Subcutaneous abdominal adipose tissue (tissue), 5 donors: Measurements from ENCODE around the gene NIPSNAP2.

ENCODE experiments used
- H3K27ac ChIP-seq: one replicate; pipeline ENCODE4 v1.7.0; 2013; ENCODE audit warnings: low read depth, mild to moderate bottlenecking, inconsistent platforms, low read length, moderate library complexity
- H3K27me3 ChIP-seq, 5 donors: one replicate each; pipeline ENCODE4 v1.7.0; 2013; ENCODE audit warnings: low read length in 5 of 5, inconsistent platforms in 1 of 5; ENCODE audit not compliant: control insufficient read depth in 5 of 5, insufficient read depth in 4 of 5
- H3K36me3 ChIP-seq, 5 donors: one replicate each; pipeline ENCODE4 v1.7.0; 2013; ENCODE audit warnings: low read length in 5 of 5; ENCODE audit not compliant: control insufficient read depth in 5 of 5, insufficient read depth in 5 of 5
- H3K4me1 ChIP-seq, 5 donors: one replicate each; pipeline ENCODE4 v1.7.0; 2013; ENCODE audit warnings: low read length in 5 of 5, mild to moderate bottlenecking in 3 of 5, moderate library complexity in 1 of 5; ENCODE audit not compliant: control insufficient read depth in 5 of 5, insufficient read depth in 5 of 5
- H3K4me3 ChIP-seq, 5 donors: one replicate each; pipeline ENCODE4 v1.7.0; 2013; ENCODE audit warnings: low read length in 5 of 5, low read depth in 1 of 5
- H3K9ac ChIP-seq, 5 donors: one replicate each; pipeline ENCODE4 v1.7.0; 2013; ENCODE audit warnings: low read length in 5 of 5, mild to moderate bottlenecking in 4 of 5, moderate library complexity in 3 of 5
- H3K9me3 ChIP-seq, 5 donors: one replicate each; pipeline ENCODE4 v1.7.0; 2013; ENCODE audit warnings: low read length in 5 of 5; ENCODE audit not compliant: control insufficient read depth in 5 of 5
- donor health status: healthy.
- donor health status: healthy.
- donor health status: healthy.
- donor health status: healthy.
- donor health status: healthy.

The NIPSNAP2 gene

GRCh38 chr7:55953707-55954475 is 10.5 kb upstream of the NIPSNAP2 start:
- H3K9me3 ChIP-seq = no peaks in the 10 kb centered on the region
- no peaks in the 10 kb centered on the region for H3K27me3 ChIP-seq
- peaks cover 3 to 9% (median 7%) of the 10 kb centered on the region in 5 donors for H3K4me1 ChIP-seq
- no peak overlapping the region for H3K27ac ChIP-seq
- H3K4me3 ChIP-seq = no peak overlapping the region
- peaks cover 6 to 26% (median 15%) of the 10 kb centered on the region in 5 donors for H3K36me3 ChIP-seq
- H3K9ac ChIP-seq = no peak overlapping the region

GRCh38 chr7:55957190-55957589 is 7.2 kb upstream of the NIPSNAP2 start:
- peaks cover 6 to 26% (median 15%) of the 10 kb centered on the region in 5 donors for H3K36me3 ChIP-seq
- no peaks in the 10 kb centered on the region for H3K9me3 ChIP-seq
- no peaks in the 10 kb centered on the region for H3K27me3 ChIP-seq
- no peak overlapping the region for H3K27ac ChIP-seq
- H3K4me1 ChIP-seq = peaks cover 2 to 5% (median 4%) of the 10 kb centered on the region in 5 donors
- no peak overlapping the region for H3K4me3 ChIP-seq
- H3K9ac ChIP-seq = no peak overlapping the region

GRCh38 chr7:55962014-55962413 is 2.4 kb upstream of the NIPSNAP2 start:
- Histone ChIP-seq H3K27me3 (no peaks in the 10 kb centered on the region), H3K36me3 (peaks cover 0 to 3% (median 0%) of the 10 kb centered on the region in 5 donors), H3K27ac (no peak overlapping the region), H3K4me1 (peaks cover 1 to 27% (median 21%) of the 10 kb centered on the region in 5 donors), H3K9ac (no peak overlapping the region), H3K9me3 (no peaks in the 10 kb centered on the region), H3K4me3 (no peak overlapping the region)

GRCh38 chr7:55963584-55964168 is 709 bp upstream of the NIPSNAP2 start:
- Histone ChIP-seq H3K9me3 (no peaks in the 10 kb centered on the region), H3K27ac (peak overlapping the region; percentile 60), H3K9ac (peak overlapping the region; percentile 19 to 78 (median 63)), H3K4me1 (peaks cover 1 to 29% (median 21%) of the 10 kb centered on the region in 5 donors), H3K4me3 (peak overlapping the region; percentile 48 to 83 (median 61)), H3K36me3 (peaks cover 0 to 6% (median 0%) of the 10 kb centered on the region in 5 donors), H3K27me3 (no peaks in the 10 kb centered on the region)

- Histone ChIP-seq H3K9ac (peak overlapping the region; percentile 84 to 96 (median 91)), H3K4me1 (peaks cover 1 to 29% (median 21%) of the 10 kb centered on the region in 5 donors), H3K27ac (peak overlapping the region; percentile 87), H3K4me3 (peak overlapping the region; percentile 60 to 83 (median 74)), H3K36me3 (peaks cover 0 to 13% (median 5%) of the 10 kb centered on the region in 5 donors), H3K27me3 (no peaks in the 10 kb centered on the region), H3K9me3 (no peaks in the 10 kb centered on the region)
These were observed 700 bp downstream of the NIPSNAP2 start for GRCh38 chr7:55965100-55965470.

- Histone ChIP-seq H3K27ac (peak overlapping the region; percentile 87), H3K9me3 (no peaks in the 10 kb centered on the region), H3K9ac (peak overlapping the region in 3 of 5 donors; percentile 45 to 62 (median 56)), H3K27me3 (no peaks in the 10 kb centered on the region), H3K4me1 (peaks cover 1 to 29% (median 21%) of the 10 kb centered on the region in 5 donors), H3K4me3 (peak overlapping the region in 1 of 5 donors; percentile 73), H3K36me3 (peaks cover 0 to 14% (median 5%) of the 10 kb centered on the region in 5 donors)
These were observed 1.5 kb downstream of the NIPSNAP2 start for GRCh38 chr7:55965805-55966421.

GRCh38 chr7:55966851-55967250 is 2.5 kb downstream of the NIPSNAP2 start:
- no peaks in the 10 kb centered on the region for H3K27me3 ChIP-seq
- H3K9me3 ChIP-seq = no peaks in the 10 kb centered on the region
- H3K4me1 ChIP-seq = peaks cover 1 to 29% (median 21%) of the 10 kb centered on the region in 5 donors
- peak overlapping the region in 2 of 5 donors; percentile 33 to 62 for H3K9ac ChIP-seq
- H3K4me3 ChIP-seq = no peak overlapping the region
- no peak overlapping the region for H3K27ac ChIP-seq
- peaks cover 0 to 14% (median 5%) of the 10 kb centered on the region in 5 donors for H3K36me3 ChIP-seq

GRCh38 chr7:55969391-55969790 is 5.0 kb downstream of the NIPSNAP2 start:
- Histone ChIP-seq H3K9me3 (no peaks in the 10 kb centered on the region), H3K9ac (no peak overlapping the region), H3K4me3 (no peak overlapping the region), H3K27ac (no peak overlapping the region), H3K36me3 (peaks cover 0 to 14% (median 5%) of the 10 kb centered on the region in 5 donors), H3K4me1 (peaks cover 0 to 23% (median 13%) of the 10 kb centered on the region in 5 donors), H3K27me3 (no peaks in the 10 kb centered on the region)

GRCh38 chr7:55970561-55970960 is 6.2 kb downstream of the NIPSNAP2 start:
- H3K9ac ChIP-seq = peak overlapping the region in 1 of 5 donors; percentile 23
- no peaks in the 10 kb centered on the region for H3K27me3 ChIP-seq
- H3K36me3 ChIP-seq = peaks cover 0 to 14% (median 5%) of the 10 kb centered on the region in 5 donors
- H3K9me3 ChIP-seq = no peaks in the 10 kb centered on the region
- no peak overlapping the region for H3K27ac ChIP-seq
- H3K4me1 ChIP-seq = peaks cover 0 to 16% (median 6%) of the 10 kb centered on the region in 5 donors
- H3K4me3 ChIP-seq = no peak overlapping the region
